A673 (cell line): ENCODE results near the gene SSR1.

Experiments used
- CTCF ChIP-seq: fragments of 300-800, 200-600 bp; sonication (generic); conservative IDR thresholded peaks from 2 replicates; pipeline ENCODE4 v1.5.1; 2017; ENCODE audit warnings: low read depth, mild to moderate bottlenecking, antibody characterized with exemption, low read length, moderate library complexity, mixed read lengths
- EZH2 ChIP-seq: fragments of 200-600 bp; sonication (generic); IDR thresholded peaks from 2 replicates; pipeline ENCODE4 v1.6.1; 2017; ENCODE audit warnings: borderline replicate concordance, low read depth, mild to moderate bottlenecking, mixed read lengths, antibody characterized with exemption, low read length; ENCODE audit not compliant: poor library complexity, severe bottlenecking

- TF ChIP-seq CTCF (no peak), EZH2 (no peak)
These were observed 3.0 kb upstream of the SSR1 start for GRCh38 chr6:7315948-7316365.
